ENCODE results near the gene ZDHHC7.

ZDHHC7 gene

GRCh38 chr16:84992717-84993075 is 18.6 kb downstream of the ZDHHC7 start:
- no peak for TF ChIP-seq CTCF (IDR thresholded peaks at IDR 0.05)

GRCh38 chr16:84990782-84991181 is 20.6 kb downstream of the ZDHHC7 start:
- no peak for TF ChIP-seq CTCF (IDR thresholded peaks at IDR 0.05)

- no peak for TF ChIP-seq CTCF (IDR thresholded peaks at IDR 0.05)
Observed at GRCh38 chr16:84989749-84990620, 21.4 kb downstream of the ZDHHC7 start.

GRCh38 chr16:84988328-84989080 is 22.8 kb downstream of the ZDHHC7 start:
- no peak for TF ChIP-seq CTCF (IDR thresholded peaks at IDR 0.05)

GRCh38 chr16:84986879-84987278 is 24.5 kb downstream of the ZDHHC7 start:
- no peak for TF ChIP-seq CTCF (IDR thresholded peaks at IDR 0.05)

GRCh38 chr16:84986102-84986501 is 25.2 kb downstream of the ZDHHC7 start:
- no peak for TF ChIP-seq CTCF (IDR thresholded peaks at IDR 0.05)

- no peak for TF ChIP-seq CTCF (IDR thresholded peaks at IDR 0.05)
Observed at GRCh38 chr16:84985079-84986065, 26.0 kb downstream of the ZDHHC7 start.
